Natural killer cell treated with Interleukin-12 subunit alpha and Interleukin-12 subunit beta and Interleukin-15 and Interleukin-18, amount 100 ng/mL, for 72 hours (primary cell): ENCODE measurements around the gene CACNA1H. TPM values are rescaled to one million over a fixed set of nuclear protein-coding genes. Genes with fewer than 3 reads are reported as not detected.

ENCODE experiments used
- ATAC-seq, 2 donors: fragments of 150-1000 bp; cut with Tn5 transposase in 1 of 2; sonication (Bioruptor Pico), chemical (Tn5 transposase) in 1 of 2; 2 replicates each; pipeline ENCODE4 v1.10.0; 2021
- DNase-seq: peaks from one replicate; pipeline ENCODE4 v3.0.0; 2022; ENCODE audit warnings: low spot score
- H3K27ac Mint-ChIP-seq, 2 donors: 1 replicate in 1 of 2; 2 replicates in 1 of 2; pipeline ENCODE4 v1.8.0; 2022; ENCODE audit warnings: mixed read lengths in 2 of 2, mild to moderate bottlenecking in 1 of 2, moderate library complexity in 1 of 2
- H3K27me3 Mint-ChIP-seq, 2 donors: 1 replicate in 1 of 2; 2 replicates in 1 of 2; pipeline ENCODE4 v1.8.0; 2022; ENCODE audit warnings: mixed read lengths in 2 of 2
- H3K36me3 Mint-ChIP-seq: one replicate; pipeline ENCODE4 v1.8.0; 2022; ENCODE audit warnings: mixed read lengths
- H3K4me1 Mint-ChIP-seq, 2 donors: 1 replicate in 1 of 2; 2 replicates in 1 of 2; pipeline ENCODE4 v1.8.0; 2022; ENCODE audit warnings: low read depth in 2 of 2, mixed read lengths in 2 of 2, mild to moderate bottlenecking in 1 of 2
- H3K4me3 Mint-ChIP-seq: one replicate; pipeline ENCODE4 v1.8.0; 2022; ENCODE audit warnings: mixed read lengths
- H3K9me3 Mint-ChIP-seq: 2 replicates; pipeline ENCODE4 v1.8.0; 2022; ENCODE audit warnings: mixed read lengths
- total RNA-seq, 2 donors: library from RNA; stranded (reverse); gene quantifications; one replicate each; pipeline ENCODE4 v1.2.3, GENCODE V29; 2022

CACNA1H gene
- total RNA-seq, 2 donors from 2014 or later = 0.21 to 0.31 TPM

DNA sequence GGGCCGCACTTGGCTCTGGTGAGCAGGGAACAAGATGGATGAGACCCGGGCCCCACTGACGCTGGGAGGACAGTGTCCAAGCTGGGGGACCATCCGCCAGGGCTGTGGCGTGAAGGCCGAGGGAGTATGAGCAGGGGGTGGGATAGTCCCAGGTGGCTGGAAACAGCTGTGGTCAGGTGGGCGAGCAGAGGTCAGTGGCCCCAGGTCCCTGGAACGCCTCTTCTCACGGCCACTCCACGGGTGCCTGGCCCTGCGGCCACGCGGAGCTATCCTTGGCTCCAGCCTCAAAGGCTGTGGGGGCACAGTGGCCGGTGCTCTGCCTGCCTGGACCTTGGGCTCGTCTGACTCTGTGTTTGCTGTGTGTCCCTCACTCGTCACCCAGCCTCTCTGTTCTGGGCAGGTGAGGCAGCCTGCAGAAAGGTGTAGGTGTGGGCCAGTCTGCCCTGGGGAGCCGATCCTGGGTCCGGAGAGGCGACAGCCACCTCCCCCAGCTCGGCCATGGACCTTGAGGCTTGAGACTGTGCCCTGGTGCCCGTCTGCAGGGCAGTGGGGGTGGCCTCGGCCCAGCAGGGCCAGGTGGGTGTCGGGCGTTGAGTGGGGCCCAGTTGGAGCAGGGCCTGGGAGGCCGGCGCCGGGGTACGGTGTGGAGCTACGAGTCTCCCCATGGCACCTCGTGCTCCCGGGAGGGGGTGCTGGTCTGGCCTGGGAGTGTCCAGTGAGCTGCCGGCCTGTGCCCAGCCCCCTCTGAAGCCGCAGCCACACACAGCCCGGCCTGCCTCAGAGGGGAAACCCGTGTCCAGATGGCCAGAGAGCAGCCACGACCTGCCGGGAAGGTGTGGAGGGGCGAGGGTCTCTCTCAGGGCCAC is 10.0 kb downstream of the CACNA1H start:
- H3K27ac Mint-ChIP-seq = no peak overlapping the region
- ATAC-seq (no peak), DNase-seq (no peak)
- no peaks in the 10 kb centered on the region for H3K36me3 Mint-ChIP-seq
- H3K9me3 Mint-ChIP-seq = no peaks in the 10 kb centered on the region
- no peak overlapping the region for H3K4me3 Mint-ChIP-seq
- H3K4me1 Mint-ChIP-seq = no peaks in the 10 kb centered on the region
- H3K27me3 Mint-ChIP-seq = no peaks in the 10 kb centered on the region

DNA sequence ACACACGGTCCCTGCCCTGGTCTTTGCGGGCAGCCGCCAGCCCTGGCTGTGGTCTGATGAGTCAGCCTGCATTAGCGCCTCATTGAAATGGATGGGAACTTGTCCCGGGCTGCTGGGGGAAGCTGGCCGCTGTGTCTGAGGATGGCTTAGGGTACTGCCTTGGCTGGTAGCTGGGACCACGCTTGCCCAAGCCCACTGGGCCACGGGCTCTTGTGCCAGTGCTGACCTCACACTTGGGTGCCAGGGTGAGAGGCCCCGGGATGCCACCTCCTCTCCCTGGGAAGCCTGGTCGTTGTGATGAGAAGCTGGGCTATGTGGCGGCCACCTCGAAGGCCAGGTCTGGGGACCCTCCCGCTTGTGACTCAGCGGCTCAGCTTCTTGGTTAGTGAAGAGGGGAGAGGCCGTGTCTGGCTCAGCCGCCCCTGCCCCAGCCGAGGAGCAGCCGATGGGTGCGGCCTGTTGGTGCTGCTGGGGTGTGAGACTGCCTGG is 10.7 kb downstream of the CACNA1H start:
- no peak for DNase-seq
- Mint-ChIP-seq H3K9me3 (no peaks in the 10 kb centered on the region), H3K27me3 (no peaks in the 10 kb centered on the region), H3K36me3 (no peaks in the 10 kb centered on the region), H3K4me1 (no peaks in the 10 kb centered on the region), H3K27ac (no peak overlapping the region), H3K4me3 (no peak overlapping the region)
- no peak for ATAC-seq

DNA sequence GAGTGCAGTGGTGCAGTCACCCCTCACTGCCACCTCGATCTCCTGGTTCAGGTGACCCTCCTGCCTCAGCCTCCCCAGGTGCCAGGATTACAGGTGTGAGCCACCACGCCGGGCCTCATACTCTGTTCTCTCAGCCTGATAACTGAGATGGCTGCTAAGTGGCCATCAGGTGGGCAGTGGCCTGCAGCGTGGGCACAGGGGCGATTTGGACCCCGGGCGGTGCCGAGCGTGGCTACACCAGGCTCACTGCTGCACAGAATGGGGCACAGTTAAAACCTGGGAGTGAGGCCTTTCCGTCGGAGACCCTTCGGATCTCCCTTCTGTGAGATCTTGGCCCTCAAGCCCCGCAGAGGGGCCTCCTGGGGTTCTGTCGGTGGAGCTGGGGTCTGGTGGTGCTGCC is 11.5 kb downstream of the CACNA1H start:
- H3K36me3 Mint-ChIP-seq = no peaks in the 10 kb centered on the region
- H3K4me3 Mint-ChIP-seq = no peak overlapping the region
- ATAC-seq (no peak), DNase-seq (no peak)
- no peaks in the 10 kb centered on the region for H3K9me3 Mint-ChIP-seq
- no peaks in the 10 kb centered on the region for H3K4me1 Mint-ChIP-seq
- H3K27ac Mint-ChIP-seq = no peak overlapping the region
- H3K27me3 Mint-ChIP-seq = no peaks in the 10 kb centered on the region

DNA sequence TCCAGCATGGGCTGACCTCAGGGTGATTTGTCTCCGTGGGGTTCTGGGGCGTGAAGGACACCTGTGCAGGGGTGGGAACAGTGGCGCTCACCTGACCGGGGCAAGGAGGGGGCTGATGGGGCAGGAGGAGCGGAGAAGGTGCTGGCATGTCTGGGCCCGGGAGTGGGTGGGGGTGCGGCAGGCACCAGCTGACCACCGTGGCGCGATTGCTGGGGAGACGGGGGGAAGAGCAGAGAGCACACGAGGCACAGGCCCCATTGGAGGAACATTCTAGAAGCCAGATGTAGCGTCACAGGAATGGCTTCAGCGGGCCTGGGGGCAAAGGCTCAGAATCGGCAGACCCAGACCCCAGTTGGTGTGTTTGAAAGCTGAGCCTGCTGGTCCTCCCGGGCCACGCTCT is 12.1 kb downstream of the CACNA1H start:
- Mint-ChIP-seq H3K4me1 (no peaks in the 10 kb centered on the region), H3K27me3 (no peaks in the 10 kb centered on the region), H3K4me3 (no peak overlapping the region), H3K27ac (no peak overlapping the region), H3K36me3 (no peaks in the 10 kb centered on the region), H3K9me3 (no peaks in the 10 kb centered on the region)
- no peak for ATAC-seq
- DNase-seq = no peak

DNA sequence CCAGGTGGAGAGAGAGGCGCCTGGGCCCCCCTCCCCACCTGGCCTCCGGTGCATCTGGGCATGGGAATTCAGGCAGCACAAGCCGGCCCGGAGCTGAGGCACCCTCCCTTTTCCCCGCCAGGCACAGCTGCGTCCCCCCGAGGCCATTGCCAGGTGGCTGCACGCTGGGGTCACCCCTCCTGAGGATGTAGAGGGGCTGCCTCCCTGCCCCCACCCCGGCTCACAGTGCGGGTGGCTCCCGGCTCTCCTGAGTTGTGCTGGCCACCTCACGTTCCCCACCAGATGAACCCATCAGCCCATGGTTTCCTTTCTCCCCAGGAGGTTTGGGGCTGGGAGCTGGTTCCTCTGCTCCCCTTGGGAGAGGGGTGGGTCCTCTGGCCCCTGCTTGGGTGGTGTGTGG is 12.6 kb downstream of the CACNA1H start:
- no peaks in the 10 kb centered on the region for H3K36me3 Mint-ChIP-seq
- no peak overlapping the region for H3K4me3 Mint-ChIP-seq
- H3K27me3 Mint-ChIP-seq = no peaks in the 10 kb centered on the region
- no peaks in the 10 kb centered on the region for H3K4me1 Mint-ChIP-seq
- no peak overlapping the region for H3K27ac Mint-ChIP-seq
- DNase-seq = no peak
- no peak for ATAC-seq
- no peaks in the 10 kb centered on the region for H3K9me3 Mint-ChIP-seq

DNA sequence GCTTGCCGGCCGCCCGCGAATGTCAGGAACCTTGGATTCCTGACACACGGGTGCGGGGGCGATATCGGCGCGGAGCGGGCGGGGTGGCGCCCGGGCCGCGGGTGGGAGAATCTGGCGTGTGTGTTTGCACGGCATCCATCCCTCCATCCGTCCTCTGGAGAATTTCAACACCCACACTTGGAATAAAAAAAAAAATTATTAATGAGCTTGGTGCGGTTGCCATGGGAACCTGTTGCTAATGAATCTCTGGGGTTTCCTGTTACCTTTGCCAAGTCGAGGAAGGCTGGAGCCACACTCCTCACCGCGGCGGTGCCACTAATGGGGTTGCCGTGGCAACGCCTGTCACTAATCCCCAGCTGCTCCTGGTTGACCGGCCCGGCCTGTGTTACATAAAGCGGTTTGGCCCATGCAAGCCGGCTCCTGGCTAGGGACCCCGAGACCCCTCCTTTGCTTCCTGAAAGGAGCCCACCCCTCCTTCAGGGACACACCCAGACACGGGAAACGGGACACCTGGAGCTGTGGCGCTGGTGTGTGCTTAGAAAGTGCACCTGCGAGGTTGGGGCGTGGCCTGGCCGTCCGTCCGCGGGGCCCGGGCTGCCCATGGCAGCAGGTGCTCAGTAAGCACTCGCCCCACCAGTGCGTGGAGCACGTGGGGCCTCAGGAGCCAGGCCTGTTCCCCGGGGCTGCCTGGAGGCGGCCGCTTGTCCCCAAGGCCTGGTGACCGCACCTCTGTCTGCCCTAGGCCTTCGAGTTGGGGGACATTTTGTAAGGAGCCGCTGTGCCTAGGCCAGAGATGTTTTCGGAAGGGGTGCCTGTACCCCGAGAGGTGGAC is 14.6 kb downstream of the CACNA1H start:
- Mint-ChIP-seq H3K4me1 (no peaks in the 10 kb centered on the region), H3K9me3 (no peaks in the 10 kb centered on the region), H3K4me3 (no peak overlapping the region), H3K27ac (no peak overlapping the region), H3K27me3 (no peaks in the 10 kb centered on the region), H3K36me3 (no peaks in the 10 kb centered on the region)
- ATAC-seq (no peak), DNase-seq (no peak)

DNA sequence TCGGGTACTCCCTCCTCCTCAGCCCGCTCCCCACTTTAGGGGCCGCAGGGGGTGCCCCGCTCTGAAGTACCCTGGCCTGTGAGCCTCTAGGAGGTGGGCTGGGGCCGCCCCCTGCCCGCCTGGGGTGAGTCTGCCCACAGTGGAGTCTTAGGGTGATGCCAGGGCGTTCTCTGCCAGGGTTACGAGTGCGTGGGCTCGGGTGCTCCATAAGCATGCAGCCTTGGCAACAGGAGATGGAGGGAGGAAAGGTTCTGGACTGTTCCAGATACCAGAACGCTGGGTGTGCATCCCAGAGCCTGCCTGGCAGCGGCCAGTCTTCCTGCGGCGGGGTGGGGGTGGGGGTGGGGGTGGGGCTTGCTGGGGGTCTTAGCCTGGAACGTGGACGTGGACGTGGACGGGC is 15.9 kb downstream of the CACNA1H start:
- H3K9me3 Mint-ChIP-seq = no peaks in the 10 kb centered on the region
- no peaks in the 10 kb centered on the region for H3K4me1 Mint-ChIP-seq
- no peak overlapping the region for H3K27ac Mint-ChIP-seq
- H3K36me3 Mint-ChIP-seq = no peaks in the 10 kb centered on the region
- ATAC-seq = no peak
- no peak for DNase-seq
- H3K27me3 Mint-ChIP-seq = no peaks in the 10 kb centered on the region
- no peak overlapping the region for H3K4me3 Mint-ChIP-seq

DNA sequence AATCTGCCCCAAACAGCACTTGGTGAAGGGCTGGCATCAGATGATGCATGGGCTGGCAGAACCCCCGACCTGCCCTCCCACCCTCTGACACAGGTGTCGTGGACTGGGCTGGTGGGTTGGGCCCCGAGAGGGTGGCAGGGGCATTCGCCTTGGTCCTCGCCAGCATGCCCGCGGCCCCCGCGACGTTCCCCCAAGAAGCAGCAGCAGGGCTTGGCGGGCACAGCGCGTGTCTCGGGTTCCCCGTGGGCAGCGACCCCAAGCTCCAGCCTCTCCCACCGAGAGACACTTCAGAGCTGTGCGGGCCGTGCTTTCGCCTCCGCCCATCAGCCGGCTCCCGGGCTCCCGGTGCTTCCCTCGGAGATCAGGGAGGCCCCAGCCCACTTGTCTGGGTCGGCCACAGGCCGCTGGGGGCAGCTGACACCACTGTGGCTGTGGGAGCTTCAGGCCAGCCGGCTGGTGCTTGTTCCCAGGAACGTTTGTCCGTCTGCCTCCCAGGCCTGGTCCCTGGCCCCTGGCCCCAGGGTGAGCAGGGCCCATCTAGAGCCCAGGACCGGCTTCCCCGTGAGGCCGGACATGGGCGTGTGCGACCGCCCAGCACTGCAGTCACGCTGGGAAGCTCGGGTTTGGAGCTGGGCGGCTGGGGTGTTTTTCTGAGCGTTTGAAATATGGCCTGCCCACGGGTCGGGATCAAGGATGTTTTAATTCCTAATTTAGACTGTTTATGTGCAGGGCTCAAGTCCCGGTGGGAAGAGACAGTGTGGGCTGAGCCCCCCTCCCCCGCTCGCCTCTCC is 16.6 kb downstream of the CACNA1H start:
- DNase-seq (no peak), ATAC-seq (no peak)
- Mint-ChIP-seq H3K27me3 (no peaks in the 10 kb centered on the region), H3K4me1 (no peaks in the 10 kb centered on the region), H3K4me3 (no peak overlapping the region), H3K27ac (no peak overlapping the region), H3K36me3 (no peaks in the 10 kb centered on the region), H3K9me3 (no peaks in the 10 kb centered on the region)

DNA sequence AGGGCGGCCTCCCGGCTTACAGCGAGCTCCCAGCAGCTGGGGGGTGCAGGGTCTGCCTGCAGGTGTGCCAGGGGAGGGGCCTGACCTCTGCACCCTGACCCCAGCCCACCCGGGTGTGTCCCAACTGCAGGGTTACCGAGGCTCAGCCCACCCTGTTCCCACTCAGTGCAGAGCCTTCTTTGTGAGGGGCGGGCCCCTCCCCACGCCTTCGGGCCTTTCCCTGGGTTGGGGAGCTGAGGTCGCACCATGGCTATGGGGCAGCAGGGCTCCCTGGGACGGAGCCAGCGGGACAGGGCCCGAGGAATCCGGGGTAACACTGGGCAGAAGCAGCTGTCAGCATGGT is 17.1 kb downstream of the CACNA1H start:
- H3K9me3 Mint-ChIP-seq = no peaks in the 10 kb centered on the region
- no peaks in the 10 kb centered on the region for H3K4me1 Mint-ChIP-seq
- DNase-seq (no peak), ATAC-seq (no peak)
- no peak overlapping the region for H3K4me3 Mint-ChIP-seq
- H3K27me3 Mint-ChIP-seq = no peaks in the 10 kb centered on the region
- H3K36me3 Mint-ChIP-seq = no peaks in the 10 kb centered on the region
- no peak overlapping the region for H3K27ac Mint-ChIP-seq

DNA sequence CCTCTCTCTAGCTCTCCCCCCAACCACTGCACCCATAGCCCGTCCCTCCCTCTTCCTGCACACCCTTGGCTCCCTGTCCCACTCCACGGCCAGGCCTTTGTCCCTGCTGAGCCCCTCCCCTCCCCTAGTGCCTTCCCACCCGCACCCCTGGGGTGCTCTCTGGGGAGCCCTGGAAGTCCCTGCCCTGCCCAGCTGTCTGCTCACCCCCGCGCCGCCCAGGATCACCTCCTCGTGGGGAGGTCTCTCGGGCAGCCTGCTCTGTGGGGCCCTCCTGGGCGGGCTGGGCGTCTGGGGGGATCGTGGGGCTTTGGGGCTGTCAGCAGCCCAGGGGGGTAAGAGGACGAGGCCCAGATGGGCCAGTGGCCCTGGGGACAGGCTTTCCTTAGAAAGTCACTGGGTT is 18.1 kb downstream of the CACNA1H start:
- no peaks in the 10 kb centered on the region for H3K9me3 Mint-ChIP-seq
- H3K27ac Mint-ChIP-seq = no peak overlapping the region
- ATAC-seq = no peak
- no peak overlapping the region for H3K4me3 Mint-ChIP-seq
- no peaks in the 10 kb centered on the region for H3K27me3 Mint-ChIP-seq
- no peaks in the 10 kb centered on the region for H3K36me3 Mint-ChIP-seq
- DNase-seq = no peak
- H3K4me1 Mint-ChIP-seq = no peaks in the 10 kb centered on the region

DNA sequence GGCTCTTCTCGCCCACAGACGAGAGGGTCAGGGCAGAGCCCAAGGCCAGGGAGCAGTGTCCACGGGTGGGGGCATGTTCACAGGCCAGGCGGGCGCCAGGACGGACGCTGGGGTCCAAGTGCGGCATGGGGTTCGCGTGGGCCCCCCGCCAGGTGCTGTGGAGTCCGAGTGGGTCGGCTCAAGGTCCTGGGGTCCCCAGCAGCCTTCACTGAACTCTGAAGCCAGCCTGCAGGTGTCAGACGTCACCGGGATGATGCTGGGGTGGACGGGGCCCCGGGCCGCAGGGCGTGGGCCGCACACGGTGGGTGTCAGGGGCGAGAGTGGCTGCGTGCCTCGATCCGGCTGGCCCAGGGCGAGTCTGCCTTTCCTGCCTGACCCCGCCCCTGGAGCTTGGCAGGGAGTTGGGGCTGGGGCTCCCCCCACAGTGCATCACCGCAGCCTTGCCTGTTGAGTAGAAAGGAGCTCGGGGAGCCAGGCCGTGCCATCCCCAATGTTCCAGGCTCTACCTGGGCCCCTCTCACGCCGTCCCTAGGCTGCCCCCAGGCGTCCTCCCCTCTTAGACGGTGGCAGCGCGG is 19.0 kb downstream of the CACNA1H start:
- no peak for DNase-seq
- no peaks in the 10 kb centered on the region for H3K27me3 Mint-ChIP-seq

DNA sequence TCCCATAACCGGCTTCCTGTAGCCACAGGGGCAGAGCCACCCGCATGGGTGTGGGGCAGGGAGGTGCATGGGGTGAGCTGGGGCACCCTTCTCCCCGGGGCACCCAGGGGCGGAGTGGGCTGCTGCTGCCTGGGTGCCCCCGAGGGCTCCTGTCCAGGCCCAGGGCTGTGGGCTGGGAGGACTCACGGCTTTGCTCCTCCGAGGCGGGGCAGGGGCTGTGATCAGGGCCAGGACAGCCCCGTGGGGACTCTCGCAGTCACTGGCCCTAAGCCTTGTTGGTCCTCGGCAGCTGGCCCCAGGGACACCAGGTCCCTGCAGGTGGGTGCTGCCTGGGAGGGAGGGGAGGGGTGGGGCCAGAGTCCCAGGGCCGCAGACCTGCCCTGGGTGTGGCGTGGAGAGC is 19.7 kb downstream of the CACNA1H start:
- Mint-ChIP-seq H3K4me1 (no peaks in the 10 kb centered on the region), H3K27me3 (no peaks in the 10 kb centered on the region), H3K36me3 (no peaks in the 10 kb centered on the region), H3K9me3 (no peaks in the 10 kb centered on the region), H3K4me3 (no peak overlapping the region), H3K27ac (no peak overlapping the region)
- no peak for ATAC-seq
- no peak for DNase-seq

More for the DNA sequence above, 19.0 kb downstream of the CACNA1H start:
- Mint-ChIP-seq H3K27ac (no peak overlapping the region), H3K4me1 (no peaks in the 10 kb centered on the region), H3K36me3 (no peaks in the 10 kb centered on the region), H3K9me3 (no peaks in the 10 kb centered on the region), H3K4me3 (no peak overlapping the region)
- no peak for ATAC-seq

DNA sequence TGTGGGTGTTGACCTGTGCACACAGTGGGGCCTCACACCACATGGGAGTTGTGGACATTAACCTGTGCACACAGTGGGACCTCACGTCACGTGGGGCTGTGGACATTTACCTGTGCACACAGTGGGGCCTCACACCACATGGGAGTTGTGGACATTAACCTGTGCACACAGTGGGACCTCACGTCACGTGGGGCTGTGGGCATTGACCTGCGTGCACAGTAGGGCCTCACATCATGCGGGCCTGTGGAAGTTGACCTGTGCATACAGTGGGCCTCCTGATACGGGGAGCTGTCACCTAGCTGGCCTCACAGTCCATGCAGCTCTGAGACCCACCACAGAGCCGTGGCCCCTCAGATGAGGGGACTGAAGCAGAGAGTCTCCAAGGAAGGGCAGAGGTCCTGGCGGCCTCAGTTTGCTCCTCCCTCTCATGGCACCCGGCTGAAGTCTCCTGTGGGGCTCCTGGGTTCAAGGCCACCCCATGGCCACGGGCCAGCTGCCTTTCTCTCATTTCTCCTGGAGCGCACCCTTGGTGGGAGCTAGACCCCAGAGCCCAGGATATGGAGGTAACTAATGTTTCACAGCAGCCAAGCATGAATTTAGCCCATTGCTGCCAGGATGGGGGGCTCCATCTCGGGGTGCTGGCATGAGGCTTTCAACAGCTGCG is 21.0 kb downstream of the CACNA1H start:
- Mint-ChIP-seq H3K27ac (no peak overlapping the region), H3K36me3 (no peaks in the 10 kb centered on the region), H3K27me3 (no peaks in the 10 kb centered on the region), H3K4me3 (no peak overlapping the region), H3K4me1 (no peaks in the 10 kb centered on the region), H3K9me3 (no peaks in the 10 kb centered on the region)
- ATAC-seq (no peak), DNase-seq (no peak)
